Activated CD8-positive, alpha-beta T cell treated with anti-CD3 and anti-CD28 coated beads, Interleukin-2, amount 10 ng/mL, durations not matched to agents 7 days and 5 days (primary cell): ENCODE results near the gene NKX6-1. TPM values are rescaled to one million over a fixed set of nuclear protein-coding genes. Genes with fewer than 3 reads are reported as not detected.

ENCODE experiments used
- ATAC-seq: fragments of 150-1000 bp; cut with Tn5 transposase; one replicate; pipeline ENCODE4 v1.10.0; 2021; ENCODE audit warnings: moderate library complexity
- CTCF ChIA-PET: fragments of 350-600 bp; sonication (Branson Sonifier 250); formaldehyde crosslinking; loops from one replicate; lab custom pipeline; 2021; ENCODE audit warnings: antibody characterized with exemption; lab: Charles Lee
- POLR2A ChIA-PET: fragments of 350-600 bp; sonication (Branson Sonifier 250); formaldehyde crosslinking; loops from one replicate; lab custom pipeline; 2021; ENCODE audit warnings: antibody characterized with exemption; lab: Charles Lee
- DNase-seq: peaks from one replicate; pipeline ENCODE4 v3.0.0-alpha.2; 2020
- H3K27ac Mint-ChIP-seq: one replicate; pipeline ENCODE4 v1.8.0; 2021; ENCODE audit warnings: mild to moderate bottlenecking, mixed read lengths
- H3K27me3 Mint-ChIP-seq: one replicate; pipeline ENCODE4 v1.8.0; 2021; ENCODE audit warnings: low read depth, mixed read lengths
- H3K36me3 Mint-ChIP-seq: one replicate; pipeline ENCODE4 v1.8.0; 2021; ENCODE audit warnings: low read depth, mixed read lengths
- H3K4me1 Mint-ChIP-seq: one replicate; pipeline ENCODE4 v1.8.0; 2021; ENCODE audit warnings: low read depth, mixed read lengths
- H3K4me3 Mint-ChIP-seq: one replicate; pipeline ENCODE4 v1.8.0; 2021; ENCODE audit warnings: mild to moderate bottlenecking, mixed read lengths
- H3K9me3 Mint-ChIP-seq: one replicate; pipeline ENCODE4 v1.8.0; 2022; ENCODE audit warnings: mixed read lengths; ENCODE audit not compliant: insufficient read depth
- total RNA-seq, 2 experiments: library from RNA; stranded (reverse); gene quantifications; one replicate each; pipeline ENCODE4 v1.2.3, GENCODE V29; 2021

NKX6-1 gene
- total RNA-seq = not detected

- CTCF ChIA-PET = no interaction called here
- Mint-ChIP-seq H3K4me1 (peaks cover 14% of the 10 kb centered on the region), H3K27me3 (peaks cover 83% of the 10 kb centered on the region), H3K36me3 (peaks cover 17% of the 10 kb centered on the region), H3K4me3 (peak within 1 kb of the TSS; percentile 64), H3K9me3 (peaks cover 7% of the 10 kb centered on the region), H3K27ac (peak within 1 kb of the TSS; percentile 76)
- POLR2A ChIA-PET = no interaction called here
- DNase-seq (no peak), ATAC-seq (peak; percentile 35)
Observed at GRCh38 chr4:84498935-84499623, at the start of gene NKX6-1. Gene NKX6-1, minus strand, starts transcription at chr4:84499292. Its CDS starts 1,064 bp downstream, at chr4:84498228.

GRCh38 chr4:84547211-84547610 is 48.1 kb upstream of the NKX6-1 start:
- no peak overlapping the region for H3K27ac Mint-ChIP-seq
- CTCF ChIA-PET = interaction anchor here (0.9 kb wide), 1 partner anchor 16 kb away, joined by 3 read pairs; no protein-coding TSS in a partner anchor
- DNase-seq = no peak
- ATAC-seq = no peak
- no peaks in the 10 kb centered on the region for H3K36me3 Mint-ChIP-seq
- H3K27me3 Mint-ChIP-seq = no peaks in the 10 kb centered on the region
- no peaks in the 10 kb centered on the region for H3K4me1 Mint-ChIP-seq
- POLR2A ChIA-PET = no interaction called here
- H3K4me3 Mint-ChIP-seq = no peak overlapping the region
- H3K9me3 Mint-ChIP-seq = no peaks in the 10 kb centered on the region

GRCh38 chr4:84545093-84545492 is 46.0 kb upstream of the NKX6-1 start:
- no peak for ATAC-seq
- Mint-ChIP-seq H3K36me3 (no peaks in the 10 kb centered on the region), H3K4me3 (no peak overlapping the region), H3K9me3 (no peaks in the 10 kb centered on the region), H3K27me3 (no peaks in the 10 kb centered on the region), H3K4me1 (no peaks in the 10 kb centered on the region), H3K27ac (no peak overlapping the region)
- CTCF ChIA-PET = no interaction called here
- POLR2A ChIA-PET = no interaction called here
- no peak for DNase-seq

GRCh38 chr4:84535901-84536300 is 36.8 kb upstream of the NKX6-1 start:
- H3K4me3 Mint-ChIP-seq = no peak overlapping the region
- POLR2A ChIA-PET = interaction anchor here (0.6 kb wide), 1 partner anchor 61 kb away, joined by 3 read pairs; no protein-coding TSS in a partner anchor
- DNase-seq (no peak), ATAC-seq (no peak)
- CTCF ChIA-PET = no interaction called here
- H3K27me3 Mint-ChIP-seq = no peaks in the 10 kb centered on the region
- no peaks in the 10 kb centered on the region for H3K9me3 Mint-ChIP-seq
- no peak overlapping the region for H3K27ac Mint-ChIP-seq
- H3K4me1 Mint-ChIP-seq = no peaks in the 10 kb centered on the region
- H3K36me3 Mint-ChIP-seq = no peaks in the 10 kb centered on the region

GRCh38 chr4:84531689-84532088 is 32.6 kb upstream of the NKX6-1 start:
- DNase-seq = no peak
- Mint-ChIP-seq H3K36me3 (no peaks in the 10 kb centered on the region), H3K9me3 (no peaks in the 10 kb centered on the region), H3K4me1 (no peaks in the 10 kb centered on the region), H3K4me3 (no peak overlapping the region), H3K27ac (no peak overlapping the region), H3K27me3 (peaks cover 2% of the 10 kb centered on the region)
- no peak for ATAC-seq
- CTCF ChIA-PET = no interaction called here
- POLR2A ChIA-PET = no interaction called here

GRCh38 chr4:84530871-84531270 is 31.8 kb upstream of the NKX6-1 start:
- CTCF ChIA-PET = interaction anchor here (1.2 kb wide), 1 partner anchor 206 kb away, joined by 3 read pairs; no protein-coding TSS in a partner anchor
- Mint-ChIP-seq H3K4me3 (no peak overlapping the region), H3K36me3 (no peaks in the 10 kb centered on the region), H3K27me3 (peaks cover 5% of the 10 kb centered on the region), H3K4me1 (no peaks in the 10 kb centered on the region), H3K27ac (no peak overlapping the region), H3K9me3 (no peaks in the 10 kb centered on the region)
- POLR2A ChIA-PET = no interaction called here
- no peak for DNase-seq
- no peak for ATAC-seq

GRCh38 chr4:84530454-84530853 is 31.4 kb upstream of the NKX6-1 start:
- Mint-ChIP-seq H3K4me3 (no peak overlapping the region), H3K4me1 (no peaks in the 10 kb centered on the region), H3K27me3 (peaks cover 5% of the 10 kb centered on the region), H3K9me3 (no peaks in the 10 kb centered on the region), H3K27ac (no peak overlapping the region), H3K36me3 (no peaks in the 10 kb centered on the region)
- ChIA-PET CTCF (interaction anchor here (1.2 kb wide), 1 partner anchor 206 kb away, joined by 3 read pairs; no protein-coding TSS in a partner anchor), POLR2A (no interaction called here)
- no peak for ATAC-seq
- DNase-seq = no peak

GRCh38 chr4:84529169-84529751 is 30.2 kb upstream of the NKX6-1 start:
- peaks cover 5% of the 10 kb centered on the region for H3K27me3 Mint-ChIP-seq
- no peak for DNase-seq
- H3K27ac Mint-ChIP-seq = no peak overlapping the region
- H3K36me3 Mint-ChIP-seq = no peaks in the 10 kb centered on the region
- no peaks in the 10 kb centered on the region for H3K4me1 Mint-ChIP-seq
- POLR2A ChIA-PET = no interaction called here
- H3K4me3 Mint-ChIP-seq = no peak overlapping the region
- ATAC-seq = no peak
- no peaks in the 10 kb centered on the region for H3K9me3 Mint-ChIP-seq
- CTCF ChIA-PET = interaction anchor here (0.8 to 1.3 kb wide), 4 partner anchors 11 to 884 kb away, joined by 3 read pairs; no protein-coding TSS in a partner anchor

- ChIA-PET CTCF (no interaction called here), POLR2A (no interaction called here)
- Mint-ChIP-seq H3K9me3 (no peaks in the 10 kb centered on the region), H3K27ac (no peak overlapping the region), H3K4me3 (no peak overlapping the region), H3K36me3 (no peaks in the 10 kb centered on the region), H3K4me1 (no peaks in the 10 kb centered on the region), H3K27me3 (peaks cover 5% of the 10 kb centered on the region)
- no peak for ATAC-seq
- no peak for DNase-seq
Observed at GRCh38 chr4:84527391-84527790, 28.3 kb upstream of the NKX6-1 start.

- ChIA-PET POLR2A (no interaction called here), CTCF (no interaction called here)
- Mint-ChIP-seq H3K4me1 (no peaks in the 10 kb centered on the region), H3K27me3 (peaks cover 6% of the 10 kb centered on the region), H3K36me3 (no peaks in the 10 kb centered on the region), H3K4me3 (no peak overlapping the region), H3K27ac (no peak overlapping the region), H3K9me3 (no peaks in the 10 kb centered on the region)
- DNase-seq (no peak), ATAC-seq (no peak)
Observed at GRCh38 chr4:84515075-84515474, 16.0 kb upstream of the NKX6-1 start.

- no peaks in the 10 kb centered on the region for H3K36me3 Mint-ChIP-seq
- no peak for DNase-seq
- no peak overlapping the region for H3K4me3 Mint-ChIP-seq
- peaks cover 16% of the 10 kb centered on the region for H3K27me3 Mint-ChIP-seq
- H3K4me1 Mint-ChIP-seq = no peaks in the 10 kb centered on the region
- no peaks in the 10 kb centered on the region for H3K9me3 Mint-ChIP-seq
- no peak overlapping the region for H3K27ac Mint-ChIP-seq
- POLR2A ChIA-PET = no interaction called here
- ATAC-seq = no peak
- CTCF ChIA-PET = no interaction called here
Observed at GRCh38 chr4:84512277-84512676, 13.2 kb upstream of the NKX6-1 start.

GRCh38 chr4:84511703-84512102 is 12.6 kb upstream of the NKX6-1 start:
- DNase-seq (no peak), ATAC-seq (no peak)
- H3K4me1 Mint-ChIP-seq = no peaks in the 10 kb centered on the region
- no peaks in the 10 kb centered on the region for H3K36me3 Mint-ChIP-seq
- H3K27ac Mint-ChIP-seq = no peak overlapping the region
- no peak overlapping the region for H3K4me3 Mint-ChIP-seq
- POLR2A ChIA-PET = no interaction called here
- H3K9me3 Mint-ChIP-seq = no peaks in the 10 kb centered on the region
- CTCF ChIA-PET = no interaction called here
- peaks cover 16% of the 10 kb centered on the region for H3K27me3 Mint-ChIP-seq
